ENCODE measurements around the gene FHOD3.

DNA sequence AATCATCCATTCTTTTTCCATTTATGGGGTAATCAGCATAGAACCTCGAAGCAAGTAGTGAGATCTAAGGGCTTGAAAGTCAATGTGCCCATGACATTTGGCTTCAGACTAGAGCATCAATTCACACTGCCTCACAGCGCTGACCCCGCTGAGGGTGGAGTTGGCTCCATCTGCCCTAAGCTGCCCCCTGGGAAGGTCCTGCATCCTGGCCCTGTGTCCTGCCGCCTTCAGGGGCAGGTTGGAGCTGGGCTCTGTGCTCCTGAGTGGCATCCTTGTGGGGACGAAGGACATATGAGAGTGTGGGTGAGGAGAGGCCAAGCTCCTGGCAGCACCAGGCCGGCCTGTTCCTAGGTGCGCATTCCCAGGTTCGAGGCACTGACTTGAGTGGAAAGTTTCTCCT lies 249.4 kb downstream of the FHOD3 start:
- TF ChIP-seq, protein P1, sequence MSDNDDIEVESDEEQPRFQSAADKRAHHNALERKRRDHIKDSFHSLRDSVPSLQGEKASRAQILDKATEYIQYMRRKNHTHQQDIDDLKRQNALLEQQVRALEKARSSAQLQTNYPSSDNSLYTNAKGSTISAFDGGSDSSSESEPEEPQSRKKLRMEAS (IDR thresholded peaks at IDR 0.05): no peak
- TF ChIP-seq TAF1 (IDR thresholded peaks at IDR 0.05; ENCODE audit: low read depth): no peak
- TF ChIP-seq, protein P2, sequence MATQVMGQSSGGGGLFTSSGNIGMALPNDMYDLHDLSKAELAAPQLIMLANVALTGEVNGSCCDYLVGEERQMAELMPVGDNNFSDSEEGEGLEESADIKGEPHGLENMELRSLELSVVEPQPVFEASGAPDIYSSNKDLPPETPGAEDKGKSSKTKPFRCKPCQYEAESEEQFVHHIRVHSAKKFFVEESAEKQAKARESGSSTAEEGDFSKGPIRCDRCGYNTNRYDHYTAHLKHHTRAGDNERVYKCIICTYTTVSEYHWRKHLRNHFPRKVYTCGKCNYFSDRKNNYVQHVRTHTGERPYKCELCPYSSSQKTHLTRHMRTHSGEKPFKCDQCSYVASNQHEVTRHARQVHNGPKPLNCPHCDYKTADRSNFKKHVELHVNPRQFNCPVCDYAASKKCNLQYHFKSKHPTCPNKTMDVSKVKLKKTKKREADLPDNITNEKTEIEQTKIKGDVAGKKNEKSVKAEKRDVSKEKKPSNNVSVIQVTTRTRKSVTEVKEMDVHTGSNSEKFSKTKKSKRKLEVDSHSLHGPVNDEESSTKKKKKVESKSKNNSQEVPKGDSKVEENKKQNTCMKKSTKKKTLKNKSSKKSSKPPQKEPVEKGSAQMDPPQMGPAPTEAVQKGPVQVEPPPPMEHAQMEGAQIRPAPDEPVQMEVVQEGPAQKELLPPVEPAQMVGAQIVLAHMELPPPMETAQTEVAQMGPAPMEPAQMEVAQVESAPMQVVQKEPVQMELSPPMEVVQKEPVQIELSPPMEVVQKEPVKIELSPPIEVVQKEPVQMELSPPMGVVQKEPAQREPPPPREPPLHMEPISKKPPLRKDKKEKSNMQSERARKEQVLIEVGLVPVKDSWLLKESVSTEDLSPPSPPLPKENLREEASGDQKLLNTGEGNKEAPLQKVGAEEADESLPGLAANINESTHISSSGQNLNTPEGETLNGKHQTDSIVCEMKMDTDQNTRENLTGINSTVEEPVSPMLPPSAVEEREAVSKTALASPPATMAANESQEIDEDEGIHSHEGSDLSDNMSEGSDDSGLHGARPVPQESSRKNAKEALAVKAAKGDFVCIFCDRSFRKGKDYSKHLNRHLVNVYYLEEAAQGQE (IDR thresholded peaks at IDR 0.05; ENCODE audit: low read depth): no peak
- TF ChIP-seq CREB1 (IDR thresholded peaks at IDR 0.05; ENCODE audit: low read depth): no peak
- TF ChIP-seq EP300 (IDR thresholded peaks at IDR 0.05; ENCODE audit: borderline replicate concordance): no peak
- TF ChIP-seq CEBPB (IDR thresholded peaks at IDR 0.05): no peak
- no peak for TF ChIP-seq ZBTB7A (IDR thresholded peaks at IDR 0.05; ENCODE audit: low read depth)
- no peak for TF ChIP-seq YY1 (IDR thresholded peaks at IDR 0.05; ENCODE audit: low read depth)
- TF ChIP-seq, protein P3, sequence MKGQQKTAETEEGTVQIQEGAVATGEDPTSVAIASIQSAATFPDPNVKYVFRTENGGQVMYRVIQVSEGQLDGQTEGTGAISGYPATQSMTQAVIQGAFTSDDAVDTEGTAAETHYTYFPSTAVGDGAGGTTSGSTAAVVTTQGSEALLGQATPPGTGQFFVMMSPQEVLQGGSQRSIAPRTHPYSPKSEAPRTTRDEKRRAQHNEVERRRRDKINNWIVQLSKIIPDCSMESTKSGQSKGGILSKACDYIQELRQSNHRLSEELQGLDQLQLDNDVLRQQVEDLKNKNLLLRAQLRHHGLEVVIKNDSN (IDR thresholded peaks at IDR 0.05): no peak
- no peak for TF ChIP-seq NFIC (IDR thresholded peaks at IDR 0.05)

Data from Ishikawa (cell line).